ENCODE measurements around the gene IFNGR2. TPM values are rescaled to one million over a fixed set of nuclear protein-coding genes. Genes with fewer than 3 reads are reported as not detected.
"Not testable (repeated sequence)": the region's sequence is repeated elsewhere in the genome, so short reads cannot be mapped to it uniquely, and the experiment has no call there.

The IFNGR2 gene
- total RNA-seq, 1 donor from 2014 or later, result 58.3 TPM

- DNase-seq (ENCODE audit: low spot score), result no peak
- H3K36me3 Mint-ChIP-seq (ENCODE audit: low read depth), result peaks cover 28% of the 10 kb centered on the region
- no peak overlapping the region for H3K27ac Mint-ChIP-seq (ENCODE audit: unreplicated experiment)
- peaks cover 40% of the 10 kb centered on the region for H3K4me1 Mint-ChIP-seq (ENCODE audit: low read depth)
- no peak overlapping the region for H3K4me3 Mint-ChIP-seq (ENCODE audit: unreplicated experiment)
- no peaks in the 10 kb centered on the region for H3K9me3 Mint-ChIP-seq (ENCODE audit: low read depth)
- H3K27me3 Mint-ChIP-seq (ENCODE audit: low read depth), result no peaks in the 10 kb centered on the region
- TF ChIP-seq CTCF (IDR thresholded peaks at IDR 0.05), result no peak
Observed at GRCh38 chr21:33437140-33437539, 33.9 kb downstream of the IFNGR2 start.

- Mint-ChIP-seq H3K4me1 (ENCODE audit: low read depth) (peaks cover 26% of the 10 kb centered on the region), H3K4me3 (ENCODE audit: unreplicated experiment) (no peak overlapping the region), H3K27me3 (ENCODE audit: low read depth) (no peaks in the 10 kb centered on the region), H3K27ac (ENCODE audit: unreplicated experiment) (peak overlapping the region; percentile 93), H3K36me3 (ENCODE audit: low read depth) (peaks cover 5% of the 10 kb centered on the region), H3K9me3 (ENCODE audit: low read depth) (no peaks in the 10 kb centered on the region)
- TF ChIP-seq CTCF (IDR thresholded peaks at IDR 0.05), result no peak
- no peak for DNase-seq (ENCODE audit: low spot score)
Observed at GRCh38 chr21:33441489-33442477, 38.6 kb downstream of the IFNGR2 start.

- Mint-ChIP-seq H3K36me3 (ENCODE audit: low read depth) (peaks cover 3% of the 10 kb centered on the region), H3K4me3 (ENCODE audit: unreplicated experiment) (no peak overlapping the region), H3K4me1 (ENCODE audit: low read depth) (peaks cover 26% of the 10 kb centered on the region), H3K9me3 (ENCODE audit: low read depth) (no peaks in the 10 kb centered on the region), H3K27ac (ENCODE audit: unreplicated experiment) (peak overlapping the region; percentile 93), H3K27me3 (ENCODE audit: low read depth) (no peaks in the 10 kb centered on the region)
- DNase-seq (ENCODE audit: low spot score), result no peak
- TF ChIP-seq CTCF (IDR thresholded peaks at IDR 0.05), result no peak
Observed at GRCh38 chr21:33443194-33443593, 40.0 kb downstream of the IFNGR2 start.

GRCh38 chr21:33444499-33444898, 41.3 kb downstream of the IFNGR2 start:
- DNase-seq (ENCODE audit: low spot score), result no peak
- peaks cover 2% of the 10 kb centered on the region for H3K36me3 Mint-ChIP-seq (ENCODE audit: low read depth)
- H3K27me3 Mint-ChIP-seq (ENCODE audit: low read depth), result no peaks in the 10 kb centered on the region
- H3K4me3 Mint-ChIP-seq (ENCODE audit: unreplicated experiment), result no peak overlapping the region
- TF ChIP-seq CTCF (IDR thresholded peaks at IDR 0.05), result no peak
- H3K4me1 Mint-ChIP-seq (ENCODE audit: low read depth), result peaks cover 26% of the 10 kb centered on the region
- H3K9me3 Mint-ChIP-seq (ENCODE audit: low read depth), result no peaks in the 10 kb centered on the region
- peak overlapping the region; percentile 63 for H3K27ac Mint-ChIP-seq (ENCODE audit: unreplicated experiment)

GRCh38 chr21:33446620-33447019, 43.4 kb downstream of the IFNGR2 start:
- H3K9me3 Mint-ChIP-seq (ENCODE audit: low read depth); H3K4me3 Mint-ChIP-seq (ENCODE audit: unreplicated experiment); DNase-seq (ENCODE audit: low spot score); H3K27ac Mint-ChIP-seq (ENCODE audit: unreplicated experiment); H3K36me3 Mint-ChIP-seq (ENCODE audit: low read depth); H3K27me3 Mint-ChIP-seq (ENCODE audit: low read depth): not testable (repeated sequence)
- peaks cover 24% of the 10 kb centered on the region for H3K4me1 Mint-ChIP-seq (ENCODE audit: low read depth)

Measured in chondrocyte (in vitro differentiated cells).